HG03196 (cell line): ENCODE results near the gene TJP1.
"Not testable (repeated sequence)": the region's sequence is repeated elsewhere in the genome, so short reads cannot be mapped to it uniquely, and the experiment has no call there.

ENCODE experiments used
- ATAC-seq: cut with Tn5 transposase; IDR thresholded peaks from one replicate; pipeline ENCODE4 v1.9.1; 2021; ENCODE audit not compliant: unreplicated experiment

Gene TJP1

DNA sequence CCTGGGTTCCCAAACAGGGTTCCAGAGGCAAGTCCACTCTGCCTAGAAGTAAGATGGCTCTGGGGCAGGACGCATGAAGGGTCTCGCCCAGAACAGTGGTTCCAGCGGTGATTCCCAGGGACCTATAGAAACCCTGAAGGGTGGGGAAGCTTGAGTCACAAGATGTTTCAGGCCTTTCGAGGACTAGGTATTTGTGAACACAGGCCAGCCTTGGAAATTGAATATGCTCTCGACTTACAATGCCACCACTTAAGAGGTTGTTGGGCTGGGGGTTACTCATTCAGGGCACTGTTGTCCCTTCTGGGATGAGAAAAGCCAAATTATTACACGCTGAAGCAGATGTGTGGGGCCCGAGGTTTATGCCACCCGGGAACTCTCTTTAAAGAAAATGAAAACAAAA, 152.0 kb downstream of the TJP1 start:
- no peak for ATAC-seq

GRCh38 chr15:29669823-29670222, 152.4 kb downstream of the TJP1 start:
- no peak for ATAC-seq

DNA sequence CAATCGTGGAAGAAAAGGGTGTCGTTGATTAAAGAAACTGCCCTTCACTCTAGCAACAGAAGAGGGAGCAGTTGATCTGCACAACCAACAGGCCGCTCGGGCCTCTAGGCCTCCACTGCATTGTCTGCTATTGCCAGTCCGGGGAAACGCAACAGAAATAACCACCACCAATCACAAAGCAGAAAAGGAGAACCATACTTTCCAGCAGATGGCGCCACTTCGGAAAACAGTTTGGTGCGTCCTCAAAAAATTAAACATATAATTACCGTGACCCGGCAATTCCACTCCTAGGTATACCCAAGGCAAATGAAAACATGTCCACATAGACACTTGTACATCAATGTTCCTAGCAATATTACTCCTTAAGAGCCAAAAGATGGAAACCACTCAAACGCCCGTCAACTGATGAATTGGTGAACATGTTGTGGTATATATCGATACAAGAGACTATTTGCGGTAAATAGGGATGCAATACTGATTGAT, 154.1 kb downstream of the TJP1 start:
- no peak for ATAC-seq

GRCh38 chr15:29666241-29666640, 156.0 kb downstream of the TJP1 start:
- ATAC-seq = no peak

- ATAC-seq = no peak
These were observed 156.7 kb downstream of the TJP1 start for GRCh38 chr15:29665444-29666003.

DNA sequence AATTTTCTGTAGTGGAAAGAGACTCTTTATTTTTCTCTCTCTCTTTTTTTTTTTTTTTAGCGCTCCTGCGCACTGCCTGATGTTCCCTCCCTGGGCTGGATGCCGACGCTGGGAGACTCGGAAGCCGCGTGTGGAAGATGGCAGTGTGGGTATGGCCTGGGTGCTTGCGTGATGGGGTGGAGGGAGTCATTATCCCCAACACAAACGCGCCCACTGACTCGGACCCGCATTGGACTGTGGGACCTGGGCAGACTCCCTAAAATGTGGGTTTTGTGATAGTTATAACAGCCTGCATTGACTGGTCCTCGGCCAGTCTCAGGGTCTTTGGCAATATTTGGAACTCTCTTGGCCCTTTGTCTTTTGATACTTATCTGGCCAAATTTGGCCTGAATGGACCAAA, 157.9 kb downstream of the TJP1 start:
- ATAC-seq = no peak

GRCh38 chr15:29657476-29657817, 164.8 kb downstream of the TJP1 start:
- ATAC-seq = not testable (repeated sequence)

- no peak for ATAC-seq
These were observed 165.4 kb downstream of the TJP1 start for GRCh38 chr15:29656636-29657475.

DNA sequence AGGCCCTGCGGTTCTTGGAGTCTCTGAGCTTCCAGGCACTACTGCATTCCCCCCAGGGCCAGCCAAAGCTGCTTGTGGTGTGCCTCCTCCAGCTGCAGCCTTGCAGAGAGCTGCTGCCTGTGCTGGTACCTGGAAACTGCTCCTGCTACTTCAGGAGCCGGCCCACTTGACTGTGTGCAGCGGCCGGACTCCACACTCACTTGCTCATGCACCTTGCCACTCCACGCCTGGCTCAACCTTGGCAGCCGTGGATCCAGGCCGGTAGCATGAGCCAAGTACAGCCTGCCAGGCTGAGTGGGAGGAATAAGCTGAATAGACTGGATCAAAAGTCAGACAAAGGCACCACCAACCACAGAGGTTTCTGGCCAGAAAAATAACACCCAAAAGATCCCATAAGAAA, 169.7 kb downstream of the TJP1 start:
- ATAC-seq = no peak

GRCh38 chr15:29651476-29652233, 170.6 kb downstream of the TJP1 start:
- ATAC-seq = no peak
